Neural progenitor cell (in vitro differentiated cells): ENCODE results near the gene NCBP3. TPM values are rescaled to one million over a fixed set of nuclear protein-coding genes. Genes with fewer than 3 reads are reported as not detected.

Experiments
- DNase-seq: peaks from one replicate; pipeline ENCODE4 v3.0.0-alpha.2; 2016; ENCODE audit warnings: low spot score
- H2AFZ ChIP-seq: fragments of 200-600 bp; sonication (generic); replicated peaks from 2 replicates; pipeline ENCODE4 v1.6.1; 2016; ENCODE audit warnings: antibody characterized with exemption
- H3F3A ChIP-seq: fragments of 200-600 bp; sonication (generic); 2 replicates; pipeline ENCODE4 v1.6.1; 2016; ENCODE audit warnings: antibody characterized with exemption, low read depth
- H3K27ac ChIP-seq: fragments of 200-600 bp; sonication (generic); 2 replicates; pipeline ENCODE4 v1.5.1; 2016; ENCODE audit warnings: mild to moderate bottlenecking
- H3K27me3 ChIP-seq: fragments of 200-600 bp; sonication (generic); 2 replicates; pipeline ENCODE4 v1.6.1; 2016; ENCODE audit warnings: mild to moderate bottlenecking, moderate library complexity
- H3K36me3 ChIP-seq: fragments of 200-600 bp; sonication (generic); 2 replicates; pipeline ENCODE4 v1.5.1; 2016
- H3K4me1 ChIP-seq: fragments of 200-600 bp; sonication (generic); 2 replicates; pipeline ENCODE4 v1.6.1; 2016; ENCODE audit warnings: mixed run types
- H3K4me2 ChIP-seq: fragments of 200-600 bp; sonication (generic); 2 replicates; pipeline ENCODE4 v1.6.1; 2016
- H3K4me3 ChIP-seq: fragments of 200-600 bp; sonication (generic); 2 replicates; pipeline ENCODE4 v1.5.1; 2016
- H3K79me2 ChIP-seq: fragments of 200-600 bp; sonication (generic); 2 replicates; pipeline ENCODE4 v1.6.1; 2016; ENCODE audit warnings: low read depth
- H3K9ac ChIP-seq: fragments of 200-600 bp; sonication (generic); 2 replicates; pipeline ENCODE4 v1.6.1; 2016
- H3K9me3 ChIP-seq: fragments of 200-600 bp; sonication (generic); 2 replicates; pipeline ENCODE4 v1.5.1; 2016; ENCODE audit warnings: low read depth
- H4K20me1 ChIP-seq: fragments of 200-600 bp; sonication (generic); 2 replicates; pipeline ENCODE4 v1.6.1; 2016; ENCODE audit warnings: low read depth
- H3K27ac Mint-ChIP-seq: 3 replicates; pipeline ENCODE4 v1.8.0; 2021; ENCODE audit warnings: mixed read lengths
- H3K27me3 Mint-ChIP-seq: 2 replicates; pipeline ENCODE4 v1.8.0; 2022; ENCODE audit warnings: low read depth, mild to moderate bottlenecking, inconsistent platforms, moderate library complexity, mixed read lengths; ENCODE audit not compliant: insufficient read depth
- H3K36me3 Mint-ChIP-seq: 3 replicates; pipeline ENCODE4 v1.8.0; 2021; ENCODE audit warnings: mixed read lengths
- H3K4me1 Mint-ChIP-seq: 3 replicates; pipeline ENCODE4 v1.8.0; 2021; ENCODE audit warnings: mixed read lengths
- H3K4me3 Mint-ChIP-seq: 3 replicates; pipeline ENCODE4 v1.8.0; 2021; ENCODE audit warnings: mild to moderate bottlenecking, moderate library complexity, mixed read lengths
- H3K9me3 Mint-ChIP-seq: 3 replicates; pipeline ENCODE4 v1.8.0; 2020; ENCODE audit warnings: mixed read lengths
- EZH2 ChIP-seq: fragments of 200-600 bp; sonication (generic); IDR thresholded peaks from 2 replicates; pipeline ENCODE4 v1.6.1; 2017; ENCODE audit warnings: antibody characterized with exemption, mild to moderate bottlenecking, moderate library complexity
- EZH2phosphoT487 ChIP-seq: fragments of 200-600 bp; sonication (generic); IDR thresholded peaks from 2 replicates; pipeline ENCODE4 v1.6.1; 2017; ENCODE audit warnings: antibody characterized with exemption
- total RNA-seq: library from RNA; depleted of rRNA; stranded (reverse); fragments of >200 nt; gene quantifications from 2 replicates; pipeline ENCODE4 v1.2.3, GENCODE V29; 2015; ENCODE audit warnings: low replicate concordance
- TF ChIP-seq, protein P1 (sequence below): fragments of 200-600 bp; sonication (generic); IDR thresholded peaks from 2 replicates; pipeline ENCODE4 v1.5.1; 2017; ENCODE audit warnings: antibody characterized with exemption, mild to moderate bottlenecking

The NCBP3 gene
- total RNA-seq, 1 donor from 2014 or later: 55.7 TPM

- Mint-ChIP-seq H3K27me3 (peaks cover 3% of the 10 kb centered on the region), H3K27ac (no peak overlapping the region), H3K4me3 (peak overlapping the region; percentile 43), H3K9me3 (peaks cover 2% of the 10 kb centered on the region), H3K4me1 (peaks cover 3% of the 10 kb centered on the region), H3K36me3 (no peaks in the 10 kb centered on the region)
- peak; percentile 95 for DNase-seq
- Histone ChIP-seq H3K4me2 (peak overlapping the region; percentile 74), H4K20me1 (no peaks in the 10 kb centered on the region), H3K79me2 (no peaks in the 10 kb centered on the region), H3K27me3 (no peaks in the 10 kb centered on the region), H3K36me3 (no peaks in the 10 kb centered on the region), H3K9me3 (no peaks in the 10 kb centered on the region), H3K27ac (no peak overlapping the region), H3K4me1 (no peaks in the 10 kb centered on the region), H3K9ac (no peak overlapping the region), H3F3A (peaks cover 20% of the 10 kb centered on the region), H2AFZ (peak overlapping the region; percentile 70), H3K4me3 (peak overlapping the region; percentile 45)
- TF ChIP-seq EZH2 (no peak), EZH2phosphoT487 (no peak)
Measured at GRCh38 chr17:3754458-3755334, 91.3 kb downstream of the NCBP3 start.

DNA sequence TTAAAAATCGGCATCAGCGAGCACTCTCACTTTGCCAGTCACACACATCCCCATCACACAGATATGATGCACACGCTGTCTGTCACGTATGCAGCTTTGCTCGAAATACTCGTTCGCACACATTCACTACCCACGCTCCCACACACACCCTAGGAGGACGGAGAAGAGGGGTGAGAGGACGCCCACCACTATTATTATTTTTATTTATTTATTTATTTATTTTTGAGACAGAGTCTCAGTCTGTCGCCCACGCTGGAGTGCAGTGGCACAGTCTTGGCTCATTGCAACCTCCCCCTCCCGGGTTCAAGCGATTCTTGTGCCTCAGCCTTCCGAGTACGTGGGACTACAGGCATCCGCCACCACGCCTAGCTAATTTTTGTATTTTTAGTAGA is 92.0 kb downstream of the NCBP3 start:
- Histone ChIP-seq H3K4me3 (no peak overlapping the region), H2AFZ (no peak overlapping the region), H3K79me2 (no peaks in the 10 kb centered on the region), H3K9ac (no peak overlapping the region), H3K9me3 (no peaks in the 10 kb centered on the region), H3K4me2 (peak overlapping the region; percentile 14), H3K36me3 (no peaks in the 10 kb centered on the region), H3K4me1 (no peaks in the 10 kb centered on the region), H3K27ac (no peak overlapping the region), H3F3A (peaks cover 20% of the 10 kb centered on the region), H4K20me1 (no peaks in the 10 kb centered on the region), H3K27me3 (no peaks in the 10 kb centered on the region)
- peaks cover 3% of the 10 kb centered on the region for H3K27me3 Mint-ChIP-seq
- DNase-seq: no peak
- no peaks in the 10 kb centered on the region for H3K36me3 Mint-ChIP-seq
- H3K4me1 Mint-ChIP-seq: peaks cover 3% of the 10 kb centered on the region
- no peak overlapping the region for H3K4me3 Mint-ChIP-seq
- H3K9me3 Mint-ChIP-seq: no peaks in the 10 kb centered on the region
- H3K27ac Mint-ChIP-seq: no peak overlapping the region
- no peak for TF ChIP-seq EZH2phosphoT487
- TF ChIP-seq, protein P1, sequence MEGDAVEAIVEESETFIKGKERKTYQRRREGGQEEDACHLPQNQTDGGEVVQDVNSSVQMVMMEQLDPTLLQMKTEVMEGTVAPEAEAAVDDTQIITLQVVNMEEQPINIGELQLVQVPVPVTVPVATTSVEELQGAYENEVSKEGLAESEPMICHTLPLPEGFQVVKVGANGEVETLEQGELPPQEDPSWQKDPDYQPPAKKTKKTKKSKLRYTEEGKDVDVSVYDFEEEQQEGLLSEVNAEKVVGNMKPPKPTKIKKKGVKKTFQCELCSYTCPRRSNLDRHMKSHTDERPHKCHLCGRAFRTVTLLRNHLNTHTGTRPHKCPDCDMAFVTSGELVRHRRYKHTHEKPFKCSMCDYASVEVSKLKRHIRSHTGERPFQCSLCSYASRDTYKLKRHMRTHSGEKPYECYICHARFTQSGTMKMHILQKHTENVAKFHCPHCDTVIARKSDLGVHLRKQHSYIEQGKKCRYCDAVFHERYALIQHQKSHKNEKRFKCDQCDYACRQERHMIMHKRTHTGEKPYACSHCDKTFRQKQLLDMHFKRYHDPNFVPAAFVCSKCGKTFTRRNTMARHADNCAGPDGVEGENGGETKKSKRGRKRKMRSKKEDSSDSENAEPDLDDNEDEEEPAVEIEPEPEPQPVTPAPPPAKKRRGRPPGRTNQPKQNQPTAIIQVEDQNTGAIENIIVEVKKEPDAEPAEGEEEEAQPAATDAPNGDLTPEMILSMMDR: no peak
- no peak for TF ChIP-seq EZH2

- Histone ChIP-seq H3K4me2 (no peak overlapping the region), H3K4me3 (no peak overlapping the region), H3K27me3 (no peaks in the 10 kb centered on the region), H3K27ac (no peak overlapping the region), H3F3A (peaks cover 20% of the 10 kb centered on the region), H3K36me3 (no peaks in the 10 kb centered on the region), H2AFZ (no peak overlapping the region), H3K79me2 (no peaks in the 10 kb centered on the region), H4K20me1 (no peaks in the 10 kb centered on the region), H3K9me3 (no peaks in the 10 kb centered on the region), H3K9ac (no peak overlapping the region), H3K4me1 (no peaks in the 10 kb centered on the region)
- Mint-ChIP-seq H3K36me3 (no peaks in the 10 kb centered on the region), H3K9me3 (no peaks in the 10 kb centered on the region), H3K27me3 (peaks cover 3% of the 10 kb centered on the region), H3K4me3 (no peak overlapping the region), H3K27ac (no peak overlapping the region), H3K4me1 (peaks cover 3% of the 10 kb centered on the region)
- TF ChIP-seq, protein P1: no peak
- TF ChIP-seq EZH2 (no peak), EZH2phosphoT487 (no peak)
- no peak for DNase-seq
Measured at GRCh38 chr17:3753624-3754023, 92.4 kb downstream of the NCBP3 start.

Other genes starting within 250 kb of the NCBP3 start
- 4.0 and 4.2 TPM in 2 replicates for gene TRPV1, start 236.8 kb downstream of the NCBP3 start, total RNA-seq
- 23.4 and 33.4 TPM in 2 replicates for gene SHPK, start 210.0 kb downstream of the NCBP3 start, total RNA-seq
- gene CTNS, start 209.5 kb downstream of the NCBP3 start, total RNA-seq: 9.4 and 9.9 TPM in 2 replicates
- gene TAX1BP3, start 177.7 kb downstream of the NCBP3 start, total RNA-seq: 27.3 and 56.7 TPM in 2 replicates
- gene EMC6, start 177.4 kb downstream of the NCBP3 start, total RNA-seq: 20.0 and 53.1 TPM in 2 replicates
- 0.68 TPM in 1 of 2 replicates, not detected in the other for gene P2RX5, start 150.1 kb downstream of the NCBP3 start, total RNA-seq
- 14.8 and 21.2 TPM in 2 replicates for gene HASPIN, start 122.3 kb downstream of the NCBP3 start, total RNA-seq
- 33.7 and 47.5 TPM in 2 replicates for gene ITGAE, start 45.1 kb downstream of the NCBP3 start, total RNA-seq
- 2.9 and 6.4 TPM in 2 replicates for gene CAMKK1, start 46.8 kb upstream of the NCBP3 start, total RNA-seq
- not detected in 2 replicates for gene P2RX1, start 70.2 kb upstream of the NCBP3 start, total RNA-seq
- gene ATP2A3, start 118.2 kb upstream of the NCBP3 start, total RNA-seq: 0.65 and 2.8 TPM in 2 replicates